Suppressor macrophage treated with lipopolysaccharide for 1 hour (primary cell): ENCODE measurements around the gene CEND1.

Experiments
- DNase-seq, 3 donors: peaks; one replicate each; pipeline ENCODE4 v3.0.0-alpha.2; 2020 to 2022

The CEND1 gene

GRCh38 chr11:789943-790342 lies at the start of gene CEND1:
Gene CEND1 (minus strand): TSS chr11:790090. CDS start chr11:788576, 1,514 bp downstream.
- peak; percentile 25 to 66 (median 54) for DNase-seq

GRCh38 chr11:839280-839623 lies 49.4 kb upstream of the CEND1 start:
- no peak for DNase-seq

- no peak for DNase-seq
Measured at GRCh38 chr11:838441-839279, 48.8 kb upstream of the CEND1 start.

GRCh38 chr11:837990-838307 lies 48.1 kb upstream of the CEND1 start:
- DNase-seq = no peak

GRCh38 chr11:837189-837989 lies 47.5 kb upstream of the CEND1 start:
- DNase-seq = no peak

GRCh38 chr11:836700-837099 lies 46.8 kb upstream of the CEND1 start:
- DNase-seq = no peak

- no peak for DNase-seq
Measured at GRCh38 chr11:836274-836673, 46.4 kb upstream of the CEND1 start.

- DNase-seq = peak; percentile 83 to 89 (median 84)
Measured at GRCh38 chr11:834371-835316, 44.8 kb upstream of the CEND1 start.

GRCh38 chr11:833849-834311 lies 44.0 kb upstream of the CEND1 start:
- peak in 1 of 3 donors; percentile 25 for DNase-seq

GRCh38 chr11:833114-833791 lies 43.4 kb upstream of the CEND1 start:
- DNase-seq = peak; percentile 68 to 86 (median 70)

GRCh38 chr11:832529-833113 lies 42.7 kb upstream of the CEND1 start, which contains the start of gene CD151:
Gene CD151 (plus strand): TSS chr11:832952. CDS start chr11:836070, 3,118 bp downstream.
- peak; percentile 73 to 90 (median 83) for DNase-seq

GRCh38 chr11:831961-832528 lies 42.2 kb upstream of the CEND1 start:
- no peak for DNase-seq

- peak in 1 of 3 donors; percentile 30 for DNase-seq
Measured at GRCh38 chr11:831118-831864, 41.4 kb upstream of the CEND1 start.

- DNase-seq = peak; percentile 55 to 80 (median 57)
Measured at GRCh38 chr11:830295-831117, 40.6 kb upstream of the CEND1 start.

- DNase-seq = peak in 1 of 3 donors; percentile 33
Measured at GRCh38 chr11:829847-830294, 40.0 kb upstream of the CEND1 start.

- peak in 2 of 3 donors; percentile 35 to 66 for DNase-seq
Measured at GRCh38 chr11:829176-829846, 39.4 kb upstream of the CEND1 start.

GRCh38 chr11:828506-829175 lies 38.8 kb upstream of the CEND1 start:
- DNase-seq = no peak

- peak in 1 of 3 donors; percentile 31 for DNase-seq
Measured at GRCh38 chr11:827897-828192, 38.0 kb upstream of the CEND1 start, which contains the start of gene CRACR2B. Gene CRACR2B (plus strand): TSS chr11:827919. CDS start chr11:828608, 689 bp downstream.
